ENCODE results near the gene BACH2. TPM values are rescaled to one million over a fixed set of nuclear protein-coding genes. Genes with fewer than 3 reads are reported as not detected.

The BACH2 gene
- total and polyA plus RNA-seq, 2 of the 8 experiments (the other 6 are each of a cell fraction or from before 2014, with no cell fraction given): 1.9 to 5.9 TPM

GRCh38 chr6:90170601-90171000 is 126.0 kb downstream of the BACH2 start:
- Histone ChIP-seq H3K14ac (ENCODE audit: insufficient read length) (no peak overlapping the region), H4K20me1 (replicated peaks in 1 of 2; ENCODE audit: control insufficient read depth in 1 of 2, insufficient read depth in 2 of 2, low read length in 2 of 2) (no peaks in the 10 kb centered on the region), H2BK20ac (ENCODE audit: low read length) (no peak overlapping the region), H3K4me3 (ENCODE audit: extremely low read depth in 1 of 4, insufficient read depth in 2 of 4, low read depth in 3 of 4, low read length in 4 of 4) (no peak overlapping the region), H3K4me1 (replicated peaks in 1 of 4; ENCODE audit: control insufficient read depth in 3 of 4, insufficient read depth in 4 of 4, low read length in 3 of 4) (no peaks in the 10 kb centered on the region), H3K18ac (ENCODE audit: extremely low read depth, low read length) (no peak overlapping the region), H4K91ac (replicated peaks; ENCODE audit: insufficient read length, low read length) (no peak overlapping the region), H3K79me2 (ENCODE audit: control insufficient read depth in 1 of 2, insufficient read depth in 2 of 2, low read length in 2 of 2) (no peaks in the 10 kb centered on the region), H3K23me2 (ENCODE audit: low read depth, low read length) (no peaks in the 10 kb centered on the region), H4K5ac (ENCODE audit: insufficient read length, low read depth, low read length) (no peak overlapping the region), H3K27ac (ENCODE audit: low read depth, low read length) (no peak overlapping the region), H2BK12ac (ENCODE audit: low read depth, low read length) (no peak overlapping the region), H3K36me3 (ENCODE audit: control insufficient read depth in 2 of 4, insufficient read depth in 4 of 4, low read length in 3 of 4) (no peaks in the 10 kb centered on the region), H3K23ac (ENCODE audit: insufficient read length) (no peak overlapping the region), H3K9me3 (ENCODE audit: insufficient read depth in 2 of 2, low read depth in 1 of 2, low read length in 1 of 2) (no peaks in the 10 kb centered on the region), H2AFZ (ENCODE audit: low read length) (no peak overlapping the region), H4K8ac (ENCODE audit: extremely low read depth, insufficient read depth, low read length) (no peak overlapping the region), H2BK5ac (ENCODE audit: low read depth, low read length) (no peak overlapping the region), H3K4me2 (ENCODE audit: insufficient read depth in 1 of 2, low read depth in 2 of 2, low read length in 2 of 2) (no peak overlapping the region), H2BK15ac (ENCODE audit: low read length) (no peak overlapping the region), H3K56ac (replicated peaks; ENCODE audit: insufficient read length, low read depth, low read length) (no peak overlapping the region), H2BK120ac (replicated peaks; ENCODE audit: low read depth, low read length) (no peak overlapping the region), H2AK5ac (ENCODE audit: low read depth, low read length) (no peak overlapping the region), H3K27me3 (replicated peaks in 1 of 4; ENCODE audit: control insufficient read depth in 3 of 4, extremely low read depth in 1 of 4, insufficient read depth in 3 of 4, low read length in 3 of 4) (no peaks in the 10 kb centered on the region), H3K9ac (replicated peaks in 1 of 4; ENCODE audit: extremely low read depth in 1 of 4, low read depth in 3 of 4, low read length in 3 of 4) (no peak overlapping the region), H3K79me1 (ENCODE audit: low read depth, low read length) (no peaks in the 10 kb centered on the region), H3K4ac (replicated peaks; ENCODE audit: insufficient read length, low read depth, low read length) (no peak overlapping the region)
- DNase-seq (ENCODE audit: low read depth in 1 of 2, low spot score in 2 of 2) (no peak), FAIRE-seq (no peak)
- ChIA-PET CTCF (ENCODE audit: partially characterized antibody) (interaction anchor here (0.8 to 1.3 kb wide), 2 partner anchors 9 to 88 kb away, joined by 3 read pairs; no protein-coding TSS in a partner anchor), POLR2A (ENCODE audit: partially characterized antibody) (no interaction called here)
- no peak for TF ChIP-seq RBBP5 (IDR thresholded peaks at IDR 0.05; ENCODE audit: borderline replicate concordance, low read depth, low read length)
- TF ChIP-seq MAFK (IDR thresholded peaks at IDR 0.05; ENCODE audit: low read depth, low read length): no peak
- TF ChIP-seq EGR1 (IDR thresholded peaks at IDR 0.05; ENCODE audit: borderline replicate concordance, low read depth, low read length): no peak
- no peak for TF ChIP-seq YY1 (IDR thresholded peaks at IDR 0.05; ENCODE audit: low read depth, low read length)
- no peak for TF ChIP-seq ASH2L (IDR thresholded peaks at IDR 0.05; ENCODE audit: low read length)
